Lower leg skin (tissue), 4 donors: ENCODE measurements around the gene DNAH9. TPM values are rescaled to one million over a fixed set of nuclear protein-coding genes. Genes with fewer than 3 reads are reported as not detected.

ENCODE experiments used
- DNase-seq, 2 donors: peaks; one replicate each; pipeline ENCODE4 v3.0.0-alpha.2; 2019; ENCODE audit warnings: low spot score in 2 of 2
- H3K4me3 ChIP-seq: fragments of 200-600 bp; sonication (generic); 2 replicates; pipeline ENCODE4 v1.5.1; 2017; ENCODE audit warnings: mild to moderate bottlenecking, low read depth; ENCODE audit not compliant: poor library complexity, severe bottlenecking
- CTCF ChIP-seq, 3 donors: fragments of 450-650 bp; IDR thresholded peaks; one replicate each; pipeline ENCODE4 v1.5.1; 2016; ENCODE audit warnings: antibody characterized with exemption in 3 of 3, mild to moderate bottlenecking in 3 of 3, moderate library complexity in 2 of 3
- POLR2A ChIP-seq, 2 donors: fragments of 450-650 bp; IDR thresholded peaks; one replicate each; pipeline ENCODE4 v1.6.1; 2016 to 2017; ENCODE audit warnings: antibody characterized with exemption in 2 of 2, mild to moderate bottlenecking in 1 of 2, moderate library complexity in 1 of 2
- WGBS, 2 donors: methylation state at CpG; one replicate each; pipeline ENCODE4 v1.1.5; 2018; 5-methylcytosine and 5-hydroxymethylcytosine counted together
- intact Hi-C: fragments of 100-400 bp; cut with DNase I; formaldehyde crosslinking; loops from one replicate; pipeline ENCODE4 v1.15.0; 2023; ENCODE audit warnings: low total_unique reads
- total RNA-seq, 4 donors: library from RNA; depleted of rRNA; stranded (reverse); fragments of >200 nt; gene quantifications; one replicate each; pipeline ENCODE4 v1.1.0, GENCODE V29; 2016

DNAH9 gene
- total RNA-seq, 4 donors from 2014 or later, result 1.9 to 2.6 (median 2.3) TPM

- 22 to 39% methylated on average over 1 of the region's 1 CpG for WGBS, 2 donors
- H3K4me3 ChIP-seq, result no peak overlapping the region
- intact Hi-C loops, result no loop called here
- DNase-seq, result peak in 1 of 2 donors; percentile 34
- no peak for TF ChIP-seq CTCF (IDR thresholded peaks at IDR 0.05)
- no peak for TF ChIP-seq POLR2A (IDR thresholded peaks at IDR 0.05)
Measured at GRCh38 chr17:11561281-11561680, 37.0 kb upstream of the DNAH9 start.

- intact Hi-C loops, result no loop called here
- no peak for DNase-seq
- no peak overlapping the region for H3K4me3 ChIP-seq
- WGBS, 2 donors, result 61 to 79% methylated on average over 2 of the region's 2 CpGs
- TF ChIP-seq POLR2A (IDR thresholded peaks at IDR 0.05) (no peak), CTCF (IDR thresholded peaks at IDR 0.05) (no peak)
Measured at GRCh38 chr17:11561702-11562101, 36.6 kb upstream of the DNAH9 start.

GRCh38 chr17:11564589-11565380, 33.5 kb upstream of the DNAH9 start:
- no peak for DNase-seq
- no peak for TF ChIP-seq POLR2A (IDR thresholded peaks at IDR 0.05)
- no peak for TF ChIP-seq CTCF (IDR thresholded peaks at IDR 0.05)
- intact Hi-C loops, result no loop called here
- WGBS, 2 donors, result 35 to 38% methylated on average over 3 of the region's 3 CpGs
- no peak overlapping the region for H3K4me3 ChIP-seq

- no peak for DNase-seq
- intact Hi-C loops, result no loop called here
- 32 to 49% methylated on average over 4 of the region's 4 CpGs for WGBS, 2 donors
- no peak overlapping the region for H3K4me3 ChIP-seq
- TF ChIP-seq CTCF (IDR thresholded peaks at IDR 0.05), result no peak
- TF ChIP-seq POLR2A (IDR thresholded peaks at IDR 0.05), result no peak
Measured at GRCh38 chr17:11565591-11565990, 32.7 kb upstream of the DNAH9 start.

GRCh38 chr17:11578998-11579397, 19.3 kb upstream of the DNAH9 start:
- no peak for DNase-seq
- H3K4me3 ChIP-seq, result no peak overlapping the region
- intact Hi-C loops, result no loop called here
- TF ChIP-seq CTCF (IDR thresholded peaks at IDR 0.05), result no peak
- TF ChIP-seq POLR2A (IDR thresholded peaks at IDR 0.05), result no peak
- WGBS, 2 donors, result 88 to 91% methylated on average over 3 of the region's 3 CpGs

- no peak overlapping the region for H3K4me3 ChIP-seq
- DNase-seq, result no peak
- no peak for TF ChIP-seq CTCF (IDR thresholded peaks at IDR 0.05)
- WGBS, 2 donors, result 90 to 97% methylated on average over 3 of the region's 3 CpGs
- intact Hi-C loops, result no loop called here
Measured at GRCh38 chr17:11580677-11581076, 17.6 kb upstream of the DNAH9 start.
